B cell (primary cell): ENCODE measurements around the gene CIBAR2. TPM values are rescaled to one million over a fixed set of nuclear protein-coding genes. Genes with fewer than 3 reads are reported as not detected.

Experiments
- ATAC-seq: fragments of 200-7000 bp; cut with Tn5 transposase; one replicate; pipeline ENCODE4 v1.10.0; 2021; ENCODE audit warnings: low read depth, mild to moderate bottlenecking, moderate number of reproducible peaks, moderate library complexity
- CTCF ChIA-PET: fragments of 350-600 bp; sonication (Branson Sonifier 250); formaldehyde crosslinking; loops from one replicate; lab custom pipeline; 2021; ENCODE audit warnings: antibody characterized with exemption, inconsistent platforms; lab: Charles Lee
- POLR2A ChIA-PET: fragments of 350-600 bp; sonication (Branson Sonifier 250); formaldehyde crosslinking; loops from one replicate; lab custom pipeline; 2021; ENCODE audit warnings: antibody characterized with exemption; lab: Charles Lee
- DNase-seq: peaks from one replicate; pipeline ENCODE4 v3.0.0; 2013
- H2AFZ ChIP-seq: 2 replicates; pipeline ENCODE4 v1.6.1; 2012; ENCODE audit warnings: mild to moderate bottlenecking, low read depth, low read length; ENCODE audit not compliant: insufficient read depth, poor library complexity, severe bottlenecking
- H3K27ac ChIP-seq, 2 donors: 1 replicate in 1 of 2; 2 replicates in 1 of 2; pipeline ENCODE4 v1.5.1; 2012 to 2013; ENCODE audit warnings: low read length in 2 of 2, mild to moderate bottlenecking in 2 of 2, moderate library complexity in 1 of 2
- H3K27me3 ChIP-seq, 4 experiments: fragments of 200-600 bp in 1 of 4; sonication (generic) in 1 of 4; replicated peaks in 1 of 4; 1 replicate in 2 of 4; 2 replicates in 2 of 4; pipeline versions ENCODE4 v1.6.1 to v1.7.0; 2013 to 2016; ENCODE audit warnings: low read length in 3 of 4, mild to moderate bottlenecking in 2 of 4, mixed read lengths in 1 of 4, moderate library complexity in 1 of 4; ENCODE audit not compliant: insufficient read depth in 4 of 4, control insufficient read depth in 3 of 4; ENCODE audit errors: control extremely low read depth in 1 of 4
- H3K36me3 ChIP-seq, 2 experiments: replicated peaks in 1 of 2; 1 replicate in 1 of 2; 2 replicates in 1 of 2; pipeline versions ENCODE4 v1.6.1 to v1.7.1; 2013; ENCODE audit warnings: low read length in 1 of 2; ENCODE audit not compliant: insufficient read depth in 2 of 2, control insufficient read depth in 1 of 2; ENCODE audit errors: control extremely low read depth in 1 of 2, extremely low read depth in 1 of 2
- H3K4me1 ChIP-seq, 2 donors: fragments of 200-600 bp in 1 of 2; sonication (generic) in 1 of 2; 1 replicate in 1 of 2; 2 replicates in 1 of 2; pipeline versions ENCODE4 v1.5.1 to v1.6.1; 2013 to 2017; ENCODE audit warnings: low read length in 2 of 2; ENCODE audit not compliant: control insufficient read depth in 2 of 2, insufficient read depth in 2 of 2
- H3K4me2 ChIP-seq: replicated peaks from 2 replicates; pipeline ENCODE3; 2012; ENCODE audit warnings: mild to moderate bottlenecking, low read depth, low read length; ENCODE audit not compliant: poor library complexity, severe bottlenecking
- H3K4me3 ChIP-seq, 5 experiments: fragments of 200-600 bp in 1 of 5; sonication (generic) in 1 of 5; 1 replicate in 3 of 5; 2 replicates in 2 of 5; pipeline versions ENCODE4 v1.5.1 to v1.7.0; 2011 to 2016; ENCODE audit warnings: low read length in 4 of 5, mild to moderate bottlenecking in 4 of 5, low read depth in 2 of 5, control low read depth in 1 of 5, moderate library complexity in 1 of 5; ENCODE audit not compliant: insufficient read depth in 1 of 5; ENCODE audit errors: control extremely low read depth in 1 of 5, extremely low read depth in 1 of 5
- H3K79me2 ChIP-seq: fragments of 200-600 bp; sonication (generic); one replicate; pipeline ENCODE4 v1.6.0; 2016; ENCODE audit warnings: low read length; ENCODE audit not compliant: control insufficient read depth, insufficient read depth
- H3K9ac ChIP-seq: fragments of 200-600 bp; sonication (generic); 2 replicates; pipeline ENCODE4 v1.6.1; 2017; ENCODE audit warnings: mild to moderate bottlenecking, low read length, moderate library complexity
- H3K9me3 ChIP-seq, 3 donors: one replicate each; pipeline versions ENCODE4 v1.6.1 to v1.7.1; 2013; ENCODE audit warnings: low read length in 2 of 3; ENCODE audit not compliant: control insufficient read depth in 2 of 3, insufficient read depth in 1 of 3; ENCODE audit errors: control extremely low read depth in 1 of 3
- H4K20me1 ChIP-seq: 2 replicates; pipeline ENCODE4 v1.6.0; 2012; ENCODE audit warnings: mild to moderate bottlenecking, low read length; ENCODE audit not compliant: insufficient read depth, control insufficient read depth, poor library complexity, severe bottlenecking
- H3K27ac Mint-ChIP-seq: one replicate; pipeline ENCODE4 v1.8.0; 2021; ENCODE audit warnings: mixed read lengths
- H3K27me3 Mint-ChIP-seq: one replicate; pipeline ENCODE4 v1.8.0; 2021; ENCODE audit warnings: mixed read lengths
- H3K4me1 Mint-ChIP-seq: one replicate; pipeline ENCODE4 v1.8.0; 2021; ENCODE audit warnings: mixed read lengths
- H3K4me3 Mint-ChIP-seq: one replicate; pipeline ENCODE4 v1.8.0; 2021; ENCODE audit warnings: mixed read lengths
- H3K9me3 Mint-ChIP-seq: one replicate; pipeline ENCODE4 v1.8.0; 2022; ENCODE audit warnings: mixed read lengths; ENCODE audit not compliant: insufficient read depth
- CTCF ChIP-seq: fragments of 200-600 bp; IDR thresholded peaks from one replicate; pipeline ENCODE4 v1.8.0; 2022; ENCODE audit warnings: antibody characterized with exemption, mild to moderate bottlenecking
- EZH2 ChIP-seq: IDR thresholded peaks from 2 replicates; pipeline ENCODE4 v1.6.1; 2012; ENCODE audit warnings: borderline replicate concordance, low read depth, mild to moderate bottlenecking, moderate library complexity, low read length; ENCODE audit not compliant: insufficient read depth, poor library complexity, severe bottlenecking
- WGBS: methylation state at CpG from one replicate; pipeline ENCODE4 v1.1.5; 2013; ENCODE audit warnings: missing lambda C conversion rate; ENCODE audit not compliant: insufficient coverage; 5-methylcytosine and 5-hydroxymethylcytosine counted together
- intact Hi-C: fragments of 100-400 bp; cut with micrococcal nuclease; formaldehyde crosslinking; loops from one replicate; pipeline ENCODE4 v1.10.0; 2022
- polyA plus RNA-seq: library from polyadenylated mRNA; depleted of rRNA; stranded (reverse); fragments of >200 nt; gene quantifications from 2 replicates; pipeline ENCODE4 v1.2.3, GENCODE V29; 2012
- total RNA-seq, 2 donors: library from RNA; stranded (reverse); fragments of 120-200 nt in 1 of 2; gene quantifications; 1 replicate in 1 of 2; 2 replicates in 1 of 2; pipeline versions ENCODE4 v1.2.3 to v1.2.4, GENCODE V29; 2013 to 2022

CIBAR2 gene
- total and polyA plus RNA-seq, 2 donors (not counting 1 experiment from before 2014, with no cell fraction given), result not detected

- H3K4me2 ChIP-seq, result no peak overlapping the region
- H3K27me3 ChIP-seq, result peaks cover 0 to 4% (median 0%) of the 10 kb centered on the region in 4 experiments
- Mint-ChIP-seq H3K4me3 (no peak overlapping the region), H3K9me3 (no peaks in the 10 kb centered on the region), H3K27me3 (peaks cover 13% of the 10 kb centered on the region), H3K4me1 (peaks cover 2% of the 10 kb centered on the region), H3K27ac (no peak overlapping the region)
- intact Hi-C loops, result no loop called here
- ATAC-seq (no peak), DNase-seq (no peak)
- ChIA-PET CTCF (interaction anchor here (1.4 kb wide), 1 partner anchor 13 kb away, joined by 12 read pairs; no protein-coding TSS in a partner anchor), POLR2A (no interaction called here)
- peaks cover 5 to 9% of the 10 kb centered on the region in 2 donors for H3K4me1 ChIP-seq
- H3K9ac ChIP-seq, result no peak overlapping the region
- H3K79me2 ChIP-seq, result no peaks in the 10 kb centered on the region
- 91% methylated on average over 11 of the region's 13 CpGs for WGBS
- H4K20me1 ChIP-seq, result no peaks in the 10 kb centered on the region
- H2AFZ ChIP-seq, result no peak overlapping the region
- H3K36me3 ChIP-seq, result no peaks in the 10 kb centered on the region
- no peak overlapping the region for H3K27ac ChIP-seq
- no peaks in the 10 kb centered on the region for H3K9me3 ChIP-seq
- no peak for TF ChIP-seq EZH2
- TF ChIP-seq CTCF, result no peak
- no peak overlapping the region for H3K4me3 ChIP-seq
Measured at GRCh38 chr16:85072947-85073346, 39.3 kb downstream of the CIBAR2 start.

- no peak overlapping the region for H3K27ac Mint-ChIP-seq
- H3K4me1 Mint-ChIP-seq, result peaks cover 2% of the 10 kb centered on the region
- WGBS, result 73% methylated on average over 2 of the region's 8 CpGs
- Histone ChIP-seq H3K9me3 (no peaks in the 10 kb centered on the region), H3K36me3 (no peaks in the 10 kb centered on the region), H3K4me1 (peaks cover 5 to 8% of the 10 kb centered on the region in 2 donors), H3K9ac (no peak overlapping the region), H3K4me3 (no peak overlapping the region), H2AFZ (no peak overlapping the region), H3K79me2 (no peaks in the 10 kb centered on the region), H3K27ac (no peak overlapping the region), H3K27me3 (peaks cover 0 to 4% (median 0%) of the 10 kb centered on the region in 4 experiments), H3K4me2 (no peak overlapping the region), H4K20me1 (no peaks in the 10 kb centered on the region)
- TF ChIP-seq CTCF (no peak), EZH2 (no peak)
- H3K9me3 Mint-ChIP-seq, result no peaks in the 10 kb centered on the region
- no peak overlapping the region for H3K4me3 Mint-ChIP-seq
- ATAC-seq (no peak), DNase-seq (no peak)
- H3K27me3 Mint-ChIP-seq, result peaks cover 8% of the 10 kb centered on the region
- intact Hi-C loops, result no loop called here
- ChIA-PET POLR2A (no interaction called here), CTCF (no interaction called here)
Measured at GRCh38 chr16:85072076-85072860, 40.0 kb downstream of the CIBAR2 start.
